NCI-H446 (cell line): Measurements from ENCODE around the gene CUZD1.
"Not testable (repeated sequence)": the region's sequence is repeated elsewhere in the genome, so short reads cannot be mapped to it uniquely, and the experiment has no call there.

Experiments used
- DNase-seq, 2 experiments: peaks; one replicate each; lab custom pipeline; 2025; lab: John Stamatoyannopoulos, UW

Gene CUZD1

DNA sequence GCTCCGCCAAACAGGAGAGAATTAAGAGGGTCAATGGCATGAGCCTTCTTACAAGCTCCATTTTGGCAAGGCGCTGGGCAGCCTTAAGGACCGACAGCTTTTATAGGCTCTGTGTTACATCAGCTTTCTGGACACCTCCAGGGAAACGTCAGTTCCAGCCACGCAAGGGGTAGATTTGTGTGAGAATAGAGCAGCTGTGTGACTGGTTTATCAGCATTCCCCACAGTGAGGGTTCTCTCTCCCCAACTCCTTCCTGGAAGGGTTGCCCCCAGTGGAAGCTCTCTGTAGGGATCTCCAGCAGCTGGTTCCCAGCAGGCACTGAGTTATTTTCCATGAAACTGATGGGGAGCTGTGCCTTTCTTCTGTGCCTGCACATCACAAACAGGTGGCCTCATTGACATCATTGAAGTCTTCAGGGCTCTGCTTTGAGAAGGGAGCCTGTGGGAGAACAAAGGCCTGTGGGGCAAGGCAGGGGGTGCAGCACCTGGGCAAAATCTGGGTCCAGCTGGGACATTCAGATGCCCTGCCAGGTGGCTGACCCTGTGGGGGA is at the start of gene CUZD1:
TSS of gene CUZD1 (minus strand) at position 75 of the 550 bp plus-strand sequence. CDS start at position 61, 14 bp downstream.
- no peak for DNase-seq

- no peak for DNase-seq
Measured at GRCh38 chr10:122894261-122894944, 48.7 kb upstream of the CUZD1 start.

GRCh38 chr10:122884166-122884565 is 38.5 kb upstream of the CUZD1 start:
- no peak for DNase-seq

DNA sequence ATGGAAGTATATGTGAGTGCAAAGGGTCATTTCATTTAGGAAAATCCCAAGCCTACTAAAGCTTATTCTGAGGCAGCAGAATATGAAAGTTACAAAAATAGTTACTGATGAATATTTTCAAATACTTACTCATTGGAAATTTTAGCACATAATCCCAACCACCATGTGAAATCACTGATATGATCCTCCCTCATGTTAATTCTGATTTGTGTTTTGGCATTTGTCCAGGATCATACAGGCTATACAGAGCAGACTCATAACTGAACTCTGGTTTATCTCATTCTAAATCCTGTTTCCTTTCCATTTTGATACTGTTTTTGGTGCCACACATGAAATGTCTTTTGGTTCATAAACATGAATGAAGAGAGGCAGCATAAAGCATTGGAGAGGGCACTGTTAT is 37.1 kb upstream of the CUZD1 start:
- no peak for DNase-seq

GRCh38 chr10:122879339-122880273 is 33.9 kb upstream of the CUZD1 start, which contains the start of gene FAM24B:
TSS of gene FAM24B (minus strand) at chr10:122879581. CDS start at chr10:122850515, 29,066 bp downstream.
- DNase-seq = peak; percentile 86 to 96

- no peak for DNase-seq
Measured at GRCh38 chr10:122878799-122879338, 33.2 kb upstream of the CUZD1 start.

GRCh38 chr10:122877264-122877663 is 31.6 kb upstream of the CUZD1 start:
- DNase-seq = no peak

GRCh38 chr10:122876467-122876855 is 30.8 kb upstream of the CUZD1 start:
- DNase-seq = no peak

DNA sequence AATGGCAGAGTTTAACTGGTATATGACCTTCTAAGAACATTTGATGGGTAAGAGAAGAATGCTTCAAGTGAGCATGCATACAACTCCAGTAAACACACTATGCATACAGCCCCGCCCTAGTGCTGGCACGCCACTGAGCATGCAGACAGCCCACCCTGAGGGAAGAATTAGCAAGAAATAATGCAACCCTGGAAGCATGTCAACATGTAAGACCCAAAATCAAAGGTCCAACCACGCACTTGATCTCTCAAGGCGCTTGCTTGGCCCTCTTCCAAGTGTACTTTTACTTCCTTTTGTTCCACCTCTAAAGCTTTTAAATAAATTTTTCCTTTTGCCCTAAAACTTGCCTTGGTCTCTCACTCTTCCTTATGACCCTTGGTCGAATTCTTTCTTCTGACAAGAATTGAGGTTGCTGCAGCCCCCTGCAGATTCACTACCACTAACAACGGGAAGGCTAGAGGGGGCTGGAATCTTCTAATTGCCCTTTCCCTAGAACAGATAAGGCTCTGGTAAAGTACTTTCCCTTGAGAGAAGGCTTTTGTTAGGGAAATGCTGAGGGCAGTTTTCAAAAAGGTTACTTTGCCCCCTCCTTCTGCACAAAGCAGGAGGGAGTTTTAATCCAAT is 30.3 kb upstream of the CUZD1 start:
- DNase-seq = no peak

GRCh38 chr10:122871947-122872346 is 26.3 kb upstream of the CUZD1 start:
- not testable (repeated sequence) for DNase-seq

DNA sequence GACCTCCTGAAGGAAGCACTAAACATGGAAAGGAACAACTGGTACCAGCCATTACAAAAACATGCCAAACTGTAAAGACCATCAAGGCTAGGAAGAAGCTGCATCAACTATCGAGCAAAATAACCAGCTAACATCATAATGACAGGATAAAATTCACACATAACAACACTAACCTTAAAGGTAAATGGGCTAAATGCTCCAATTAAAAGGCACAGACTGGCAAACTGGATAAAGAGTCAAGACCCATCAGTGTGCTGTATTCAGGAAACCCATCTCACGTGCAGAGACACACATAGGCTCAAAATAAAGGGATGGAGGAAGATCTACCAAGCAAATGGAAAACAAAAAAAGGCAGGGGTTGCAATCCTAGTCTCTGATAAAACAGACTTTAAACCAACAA is 23.1 kb upstream of the CUZD1 start:
- DNase-seq = not testable (repeated sequence)

DNA sequence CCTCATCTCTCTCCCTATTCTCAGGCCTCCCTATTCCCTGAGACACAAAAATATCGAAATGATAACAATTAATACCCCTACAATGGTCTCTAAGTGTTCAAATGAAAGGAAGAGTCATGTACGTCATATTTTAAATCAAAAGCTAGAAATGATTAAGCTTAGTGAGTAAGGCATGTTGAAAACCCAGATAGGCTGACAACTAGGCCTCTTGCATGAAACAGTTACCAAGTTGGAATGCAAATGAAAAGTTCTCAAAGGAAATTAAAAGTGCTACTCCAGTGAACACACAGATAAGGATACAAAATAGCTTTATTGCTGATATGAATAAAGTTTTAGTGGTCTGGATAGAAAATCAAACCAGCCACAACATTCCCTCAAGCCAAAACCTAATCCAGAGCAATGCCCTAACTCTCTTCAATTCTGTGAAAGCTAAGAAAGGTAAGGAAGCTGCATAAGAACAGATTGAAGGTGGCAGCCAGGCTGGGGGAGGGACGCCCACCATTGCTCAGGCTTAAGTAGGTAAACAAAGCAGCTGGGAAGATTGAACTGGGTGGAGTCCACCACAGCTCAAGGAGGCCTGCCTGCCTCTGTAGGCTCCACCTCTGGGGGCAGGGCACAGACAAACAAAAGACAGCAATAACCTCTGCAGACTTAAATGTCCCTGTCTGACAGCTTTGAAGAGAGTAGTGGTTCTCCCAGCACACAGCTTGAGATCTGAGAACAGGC is 21.3 kb upstream of the CUZD1 start:
- not testable (repeated sequence) for DNase-seq

GRCh38 chr10:122864901-122865300 is 19.2 kb upstream of the CUZD1 start:
- no peak for DNase-seq

GRCh38 chr10:122864194-122864592 is 18.5 kb upstream of the CUZD1 start:
- DNase-seq = no peak

DNA sequence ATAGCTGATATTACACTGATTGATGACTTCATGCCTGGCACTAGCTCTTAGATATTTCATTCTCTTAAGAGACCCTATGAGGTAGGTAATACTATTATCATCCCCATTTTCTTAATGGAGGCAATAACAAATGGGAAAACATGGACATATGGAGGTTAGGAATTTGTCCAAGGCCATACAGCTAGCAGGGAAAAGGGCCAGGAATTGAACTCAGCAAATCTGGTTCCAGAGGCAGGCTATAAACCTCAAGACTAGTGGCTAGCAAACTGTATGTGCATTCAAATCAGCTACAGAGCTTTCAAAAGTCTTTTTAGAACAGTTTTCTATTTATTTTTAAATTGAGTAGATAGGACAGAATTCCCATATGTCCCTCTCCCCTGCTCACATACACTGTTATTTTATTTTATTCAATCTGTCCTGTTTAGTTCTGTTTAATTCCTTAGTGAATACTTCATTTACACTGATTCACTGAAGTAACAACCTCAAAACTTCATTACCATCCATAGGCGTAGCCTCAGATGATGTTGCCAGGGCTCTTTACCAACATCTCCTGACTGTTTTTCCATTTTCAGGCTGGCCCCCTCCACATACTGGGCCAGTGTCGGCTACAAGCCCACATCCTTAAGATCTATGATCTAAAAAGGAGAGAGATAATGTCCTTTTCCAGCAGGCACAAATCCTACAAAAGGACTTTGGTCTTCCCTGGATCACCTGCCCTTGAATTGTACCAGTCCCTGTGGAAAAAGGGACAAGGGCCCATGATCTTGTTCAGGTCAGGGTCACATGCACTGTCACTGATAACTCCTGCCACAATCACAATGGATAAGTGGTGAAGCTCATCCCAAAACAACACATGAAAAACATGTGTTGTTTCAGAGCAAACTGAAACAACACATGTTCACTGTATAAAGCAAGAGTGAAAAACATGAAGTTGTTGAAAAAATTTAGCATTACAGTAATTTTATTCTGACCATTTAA is 17.8 kb upstream of the CUZD1 start:
- DNase-seq = no peak

GRCh38 chr10:122861711-122862161 is 16.1 kb upstream of the CUZD1 start:
- no peak for DNase-seq

- DNase-seq = no peak
Measured at GRCh38 chr10:122859527-122859926, 13.9 kb upstream of the CUZD1 start.

DNA sequence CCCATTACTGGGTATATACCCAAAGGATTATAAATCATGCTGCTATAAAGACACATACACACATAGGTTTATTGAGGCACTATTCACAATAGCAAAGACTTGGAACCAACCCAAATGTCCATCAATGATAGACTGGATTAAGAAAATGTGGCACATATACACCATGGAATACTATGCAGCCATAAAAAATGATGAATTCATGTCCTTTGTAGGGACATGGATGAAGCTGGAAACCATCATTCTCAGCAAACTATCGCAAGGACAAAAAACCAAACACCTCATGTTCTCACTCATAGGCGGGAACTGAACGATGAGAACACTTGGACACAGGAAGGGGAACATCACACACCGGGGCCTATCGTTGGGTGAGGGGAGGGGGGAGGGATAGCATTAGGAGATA is 12.4 kb upstream of the CUZD1 start:
- not testable (repeated sequence) for DNase-seq

DNA sequence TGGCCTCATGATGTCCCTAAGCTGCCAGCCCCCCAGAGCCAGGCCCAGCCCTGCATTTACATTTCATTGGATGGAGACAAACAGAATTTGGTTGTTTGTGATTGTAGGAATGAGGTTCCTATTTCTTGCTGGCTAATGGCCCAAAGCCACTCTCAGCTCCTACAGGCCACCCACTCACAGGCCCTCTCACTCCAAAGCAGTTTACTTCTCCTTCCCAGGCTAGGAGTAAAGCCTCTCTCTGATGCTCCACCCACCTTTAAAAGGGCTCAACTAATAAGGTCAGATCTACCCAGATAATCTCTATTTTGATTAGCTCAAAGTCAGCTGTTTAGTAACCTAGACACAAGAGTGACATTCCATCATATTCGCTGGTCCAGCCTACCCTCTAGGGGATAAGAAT is 11.2 kb upstream of the CUZD1 start:
- DNase-seq = no peak

DNA sequence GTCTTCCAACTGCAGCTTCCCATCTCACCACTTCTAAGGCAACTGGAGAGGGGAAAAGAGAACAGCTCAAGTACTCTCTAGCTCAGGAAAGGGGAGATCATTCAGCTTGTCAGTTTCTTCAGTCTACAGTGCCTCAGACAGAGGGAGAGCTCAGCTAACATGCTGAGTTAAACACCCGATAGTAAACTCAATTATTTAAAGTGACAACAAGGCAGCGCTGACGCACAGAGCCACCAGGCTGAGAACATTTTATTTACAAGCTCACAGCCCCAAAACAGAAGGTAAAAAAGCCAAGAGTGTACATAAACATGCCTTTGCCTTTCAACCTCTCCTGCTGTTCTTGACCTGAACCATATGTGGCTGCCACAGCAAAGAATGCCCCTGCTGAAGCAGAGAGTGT is 10.1 kb upstream of the CUZD1 start:
- no peak for DNase-seq
